HTERT RPE-1 (cell line): ENCODE measurements around the gene CCL26.
"Not testable (repeated sequence)": the region's sequence is repeated elsewhere in the genome, so short reads cannot be mapped to it uniquely, and the experiment has no call there.

Source experiments
- in situ Hi-C: fragments of 300-500 bp; cut with MboI; formaldehyde crosslinking; loops from 4 replicates; pipeline ENCODE4 v1.14.3; 2020; ENCODE audit warnings: low sequenced_read_pairs

CCL26 gene

GRCh38 chr7:75793676-75794075, 21.7 kb upstream of the CCL26 start:
- in situ Hi-C loops, result no loop called here

- in situ Hi-C loops, result not testable (repeated sequence)
Measured at GRCh38 chr7:75792567-75792966, 20.6 kb upstream of the CCL26 start.

- in situ Hi-C loops, result no loop called here
Measured at GRCh38 chr7:75789361-75789924, 17.4 kb upstream of the CCL26 start.

GRCh38 chr7:75788154-75788847, 16.3 kb upstream of the CCL26 start:
- in situ Hi-C loops, result not testable (repeated sequence)

GRCh38 chr7:75783058-75783457, 11.0 kb upstream of the CCL26 start:
- in situ Hi-C loops, result not testable (repeated sequence)

DNA sequence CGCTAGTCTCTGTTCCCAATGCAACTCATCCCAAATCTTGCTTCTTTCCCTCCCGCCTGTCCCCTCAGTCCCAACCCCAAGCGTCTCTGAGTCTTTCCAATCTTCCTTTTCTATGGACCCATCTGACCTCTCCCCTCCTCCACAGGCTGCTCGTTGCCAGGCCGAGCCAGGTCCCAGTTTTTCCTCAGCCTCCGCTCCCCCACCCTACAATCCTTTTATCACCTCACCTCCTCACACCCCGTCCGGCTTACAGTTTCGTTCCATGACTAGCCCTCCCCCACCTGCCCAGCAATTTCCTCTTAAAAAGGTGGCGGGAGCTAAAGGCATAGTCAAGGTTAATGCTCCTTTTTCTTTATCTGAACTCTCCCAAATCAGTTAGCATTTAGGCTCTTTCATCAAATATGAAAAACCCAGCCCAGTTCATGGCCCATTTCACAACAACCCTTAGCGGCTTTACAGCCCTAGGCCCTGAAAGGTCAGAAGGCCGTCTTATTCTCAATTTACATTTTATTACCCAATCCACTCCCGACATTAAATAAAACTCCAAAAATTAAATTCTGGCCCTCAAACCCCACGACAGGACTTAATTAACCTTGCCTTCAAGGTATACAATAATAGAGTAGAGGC, 8.7 kb upstream of the CCL26 start:
- in situ Hi-C loops, result not testable (repeated sequence)

GRCh38 chr7:75779516-75779915, 7.5 kb upstream of the CCL26 start:
- in situ Hi-C loops, result not testable (repeated sequence)

DNA sequence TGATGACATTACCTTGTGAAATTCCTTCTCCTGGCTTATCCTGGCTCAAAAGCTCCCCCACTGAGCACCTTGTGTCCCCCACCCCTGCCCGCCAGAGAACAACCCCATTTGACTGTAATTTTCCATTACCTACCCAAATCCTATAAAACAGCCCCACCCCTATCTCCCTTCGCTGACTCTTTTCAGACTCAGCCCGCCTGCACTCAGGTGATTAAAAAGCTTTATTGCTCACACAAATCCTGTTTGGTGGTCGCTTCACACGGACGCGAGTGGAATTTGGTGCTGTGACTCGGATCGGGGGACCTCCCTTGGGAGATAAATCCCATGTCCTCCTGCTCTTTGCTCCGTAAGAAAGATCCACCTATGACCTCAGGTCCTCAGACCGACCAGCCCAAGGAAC, 7.0 kb upstream of the CCL26 start:
- in situ Hi-C loops, result not testable (repeated sequence)

DNA sequence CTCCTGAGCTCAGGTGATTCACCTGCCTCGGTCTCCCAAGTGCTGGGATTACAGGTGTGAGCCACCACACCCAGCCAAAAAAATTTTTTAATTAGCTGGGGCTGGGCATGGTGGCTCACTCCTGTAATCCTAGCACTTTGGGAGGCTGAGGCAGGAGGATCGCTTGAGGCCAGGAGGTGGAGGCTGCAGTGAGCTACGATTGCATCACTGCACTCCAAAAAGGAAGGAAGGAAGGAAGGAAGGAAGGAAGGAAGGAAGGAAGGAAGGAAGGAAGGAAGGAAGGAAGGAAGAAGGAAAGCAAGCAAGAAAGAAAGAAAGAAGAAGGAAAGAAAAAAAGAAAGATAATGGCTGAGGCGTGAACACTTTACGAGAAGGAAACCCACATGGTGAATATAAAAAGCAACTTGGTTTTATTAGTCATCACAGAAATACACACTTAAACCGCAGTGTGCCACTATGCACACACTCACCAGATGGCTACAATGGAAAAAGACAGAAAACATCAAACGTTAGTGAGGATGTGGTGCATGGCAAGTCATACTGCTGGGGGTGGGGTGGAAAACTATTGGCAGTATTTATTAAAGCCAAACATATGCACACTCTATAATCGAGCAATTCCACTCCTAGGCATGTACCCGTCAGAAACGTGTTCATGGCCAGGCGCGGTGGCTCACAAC, 4.4 kb upstream of the CCL26 start:
- in situ Hi-C loops, result no loop called here

DNA sequence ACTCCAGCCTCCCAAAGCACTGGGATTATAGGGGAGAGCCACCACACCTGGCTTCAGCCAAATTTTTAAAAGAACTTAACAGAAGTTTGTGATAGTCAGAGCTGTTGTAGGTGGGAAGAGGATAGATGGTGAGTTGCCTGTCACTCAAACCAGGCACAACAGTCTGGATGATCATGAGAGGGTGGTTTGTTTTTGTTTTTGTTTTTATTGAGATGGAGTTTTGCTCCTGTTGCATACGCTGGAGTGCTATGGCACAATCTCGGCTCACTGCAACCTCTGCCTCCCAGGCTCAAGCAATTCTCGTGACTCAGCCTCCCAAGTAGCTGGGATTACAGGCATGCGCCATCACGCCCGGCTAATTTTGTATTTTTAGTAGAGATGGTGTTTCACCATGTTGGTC, 1.9 kb upstream of the CCL26 start:
- in situ Hi-C loops, result not testable (repeated sequence)

- in situ Hi-C loops, result no loop called here
Measured at GRCh38 chr7:75771224-75771623, 787 bp downstream of the CCL26 start.

DNA sequence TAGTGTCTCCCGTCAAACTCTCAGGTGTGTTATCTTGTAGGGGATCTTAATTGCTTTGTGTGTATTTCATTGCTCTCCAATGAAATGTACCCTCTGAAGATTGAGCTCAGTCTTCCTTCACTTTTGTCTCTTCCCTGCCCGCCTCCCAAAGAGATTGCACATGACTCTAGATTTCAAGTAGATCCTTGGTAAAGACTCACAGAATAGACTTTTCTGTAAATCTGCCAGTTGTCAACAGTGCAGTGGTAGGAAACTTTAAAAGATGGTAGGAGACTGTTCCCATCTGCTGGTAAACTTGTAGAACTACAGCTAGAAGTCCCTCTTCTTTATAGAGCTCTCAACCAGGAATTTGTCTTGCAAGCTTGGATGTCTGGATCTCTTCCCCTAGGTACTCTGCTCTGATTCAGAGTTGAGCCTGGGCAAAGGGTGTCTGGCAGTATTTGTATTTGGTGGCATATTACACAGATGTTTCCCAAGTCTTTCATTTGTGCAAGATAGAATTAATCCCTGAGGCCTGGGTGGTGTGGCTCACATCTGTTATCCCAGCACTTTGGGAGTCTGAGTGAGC, 9.6 kb downstream of the CCL26 start:
- in situ Hi-C loops, result no loop called here

DNA sequence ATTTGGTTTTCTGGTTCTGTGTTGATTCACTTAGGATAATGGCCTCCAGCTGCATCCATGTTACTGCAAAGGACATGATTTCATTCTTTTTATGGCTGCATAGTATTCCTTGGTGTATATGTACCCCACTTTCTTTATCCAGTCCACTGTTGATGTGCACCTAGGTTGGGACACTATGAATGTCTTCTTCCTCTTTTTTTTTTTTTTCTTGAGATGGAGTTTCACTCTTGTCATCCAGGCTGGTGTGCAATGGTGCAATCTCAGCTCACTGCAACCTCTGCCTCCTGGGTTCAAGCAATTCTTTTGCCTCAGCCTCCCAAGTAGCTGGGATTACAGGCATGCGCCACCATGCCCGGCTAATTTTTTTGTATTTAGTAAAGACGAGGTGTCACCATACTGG, 10.2 kb downstream of the CCL26 start:
- in situ Hi-C loops, result not testable (repeated sequence)

DNA sequence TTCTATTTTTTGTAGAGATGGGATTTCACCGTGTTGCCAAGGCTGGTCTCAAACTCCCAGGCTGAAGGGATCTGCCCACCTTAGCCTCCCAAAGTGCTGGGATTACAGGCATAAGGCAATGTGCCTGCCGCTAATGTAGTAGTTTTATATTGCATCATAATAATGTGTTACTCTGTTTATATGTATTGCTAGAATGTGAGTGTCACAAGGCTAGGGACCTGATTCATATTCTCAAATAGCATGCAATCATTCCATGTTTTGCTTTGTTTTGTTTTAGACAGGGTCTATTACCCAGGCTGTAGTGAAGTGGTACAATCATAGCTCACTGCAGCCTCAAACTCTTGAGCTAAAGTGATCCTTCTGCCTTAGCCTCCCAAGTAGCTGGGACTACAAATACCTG, 13.5 kb downstream of the CCL26 start:
- in situ Hi-C loops, result no loop called here

DNA sequence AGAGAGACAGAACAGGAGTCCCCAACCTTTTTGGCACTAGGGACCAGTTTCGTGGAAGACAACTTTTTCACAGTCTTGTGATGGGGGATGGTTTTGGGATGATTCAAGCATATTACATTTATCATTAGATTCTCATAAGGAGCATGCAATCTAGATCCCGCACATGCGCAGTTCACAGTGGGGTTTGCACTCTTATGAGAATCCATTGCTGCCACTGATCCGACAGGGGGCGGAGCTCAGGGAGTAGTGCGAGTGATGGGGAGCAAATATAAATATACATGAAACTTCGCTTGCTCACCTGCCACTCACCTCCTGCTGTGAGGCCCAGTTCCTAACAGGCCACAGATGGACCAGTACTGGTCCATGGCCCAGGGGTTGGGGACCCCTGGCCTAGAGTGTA, 14.2 kb downstream of the CCL26 start:
- in situ Hi-C loops, result no loop called here

GRCh38 chr7:75756991-75757676, 14.9 kb downstream of the CCL26 start:
- in situ Hi-C loops, result no loop called here

DNA sequence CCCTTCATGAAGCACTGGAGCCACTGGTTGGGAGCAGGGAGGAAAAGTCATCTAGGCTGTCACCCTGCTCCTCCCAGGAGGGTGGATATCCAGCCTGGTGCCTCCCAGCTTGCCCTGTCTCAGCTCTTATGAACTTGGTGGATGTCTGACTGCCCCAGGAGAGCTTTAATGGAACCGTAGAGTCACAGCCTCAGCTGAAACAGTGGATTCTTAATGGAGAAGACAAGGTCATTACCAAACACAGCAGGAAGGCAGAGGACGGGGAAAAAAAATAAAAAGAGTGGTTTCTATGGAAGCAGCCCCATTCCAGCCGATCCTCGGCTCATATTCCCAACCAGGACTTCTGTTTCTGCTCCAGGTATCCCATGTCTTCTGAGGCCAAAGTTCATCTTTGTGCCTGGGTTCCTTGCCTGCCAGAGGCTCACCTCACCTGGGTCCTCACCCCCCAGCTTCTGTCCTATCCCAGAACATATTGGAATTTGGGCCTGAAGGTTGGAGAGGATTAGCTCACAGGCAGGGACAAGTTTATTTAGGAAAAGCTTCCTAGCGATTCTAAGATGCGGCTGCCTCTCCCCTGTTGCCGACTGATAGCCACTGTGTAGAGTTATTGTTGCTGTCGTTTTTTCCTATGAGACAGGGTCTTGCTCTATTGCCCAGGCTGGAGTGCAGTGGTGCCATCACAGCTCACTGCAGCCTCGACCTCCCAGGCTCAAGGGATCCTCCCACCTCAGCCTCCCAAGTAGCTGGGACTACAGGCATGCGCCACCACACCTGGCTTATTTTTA, 15.6 kb downstream of the CCL26 start:
- in situ Hi-C loops, result no loop called here

- in situ Hi-C loops, result no loop called here
Measured at GRCh38 chr7:75743455-75743859, 28.6 kb downstream of the CCL26 start.

- in situ Hi-C loops, result no loop called here
Measured at GRCh38 chr7:75740846-75741497, 31.0 kb downstream of the CCL26 start.
